Measurements from ENCODE around the gene GRIK1. TPM values are rescaled to one million over a fixed set of nuclear protein-coding genes. Genes with fewer than 3 reads are reported as not detected.

Gene GRIK1
- polyA plus RNA-seq, 1 donor from 2014 or later = 8.7 TPM

DNA sequence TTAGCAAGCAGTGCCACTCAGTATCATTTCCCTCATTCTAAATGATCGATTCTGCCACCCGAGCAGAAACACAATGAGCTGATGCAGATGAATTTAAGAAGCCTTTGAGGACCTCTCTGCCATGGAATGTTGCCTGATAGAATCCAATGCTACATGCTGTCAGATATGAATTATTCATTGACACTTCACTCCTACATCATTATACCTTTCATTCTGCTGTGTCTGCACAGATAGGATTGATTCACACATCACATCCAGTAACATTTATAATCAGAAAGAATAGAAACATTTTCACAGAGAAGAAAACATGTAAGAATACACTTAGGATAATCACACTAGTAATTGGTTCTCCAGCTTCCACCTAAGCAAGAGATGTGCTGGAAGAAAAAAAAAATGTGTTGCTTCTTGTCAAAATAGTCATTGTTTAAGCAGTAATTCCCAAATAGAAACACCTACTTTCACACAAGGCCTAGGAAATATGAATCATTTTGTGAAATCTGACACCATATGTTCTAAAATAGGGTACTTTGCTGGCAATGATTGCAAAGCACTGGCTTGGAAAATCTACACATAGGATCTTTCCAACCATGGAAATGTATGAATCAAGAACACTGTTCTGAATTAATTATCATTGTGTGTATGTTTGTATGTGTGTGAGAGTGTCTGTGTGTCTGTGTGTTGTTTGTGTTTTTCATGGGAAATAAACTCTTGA lies 110.1 kb downstream of the GRIK1 start:
- no peak overlapping the region for H3K4me3 ChIP-seq (ENCODE audit: low read length)
- H3K36me3 ChIP-seq (ENCODE audit: insufficient read depth, low read length) = no peaks in the 10 kb centered on the region
- TF ChIP-seq SMC3 (conservative IDR thresholded peaks at IDR 0.05; ENCODE audit: poor library complexity) (peak; percentile 15), POLR2AphosphoS5 (IDR thresholded peaks at IDR 0.05) (peak; percentile 87), CTCF (IDR thresholded peaks at IDR 0.05; ENCODE audit: poor library complexity, severe bottlenecking) (no peak), EP300 (conservative IDR thresholded peaks at IDR 0.05; ENCODE audit: poor library complexity, severe bottlenecking) (peak; percentile 96)
- H3K9me2 ChIP-seq (ENCODE audit: insufficient read depth, low read length) = no peaks in the 10 kb centered on the region
- H3K27me3 ChIP-seq (ENCODE audit: insufficient read depth, low read depth, low read length) = no peaks in the 10 kb centered on the region
- H2AFZ ChIP-seq (ENCODE audit: low read depth, low read length) = no peak overlapping the region
- H3K4me2 ChIP-seq (ENCODE audit: low read length) = peak overlapping the region; percentile 14
- no peak overlapping the region for H3K9ac ChIP-seq (ENCODE audit: low read length)
- no peaks in the 10 kb centered on the region for H4K20me1 ChIP-seq (ENCODE audit: insufficient read depth)
- H3K79me2 ChIP-seq (replicated peaks; ENCODE audit: insufficient read depth, low read length) = no peaks in the 10 kb centered on the region
- H3K9me3 ChIP-seq (ENCODE audit: low read length) = peaks cover 7% of the 10 kb centered on the region
- H3F3A ChIP-seq (ENCODE audit: insufficient read depth, low read length, poor library complexity, severe bottlenecking) = peaks cover 4% of the 10 kb centered on the region
- H3K27ac ChIP-seq (ENCODE audit: low read length) = peak overlapping the region; percentile 38

GRCh38 chr21:29827647-29828046 lies 112.1 kb downstream of the GRIK1 start:
- H3K4me3 ChIP-seq (ENCODE audit: low read length) = no peak overlapping the region
- no peak overlapping the region for H3K27ac ChIP-seq (ENCODE audit: low read length)
- H2AFZ ChIP-seq (ENCODE audit: low read depth, low read length) = no peak overlapping the region
- no peaks in the 10 kb centered on the region for H4K20me1 ChIP-seq (ENCODE audit: insufficient read depth)
- no peak overlapping the region for H3K9ac ChIP-seq (ENCODE audit: low read length)
- no peaks in the 10 kb centered on the region for H3K36me3 ChIP-seq (ENCODE audit: insufficient read depth, low read length)
- H3K27me3 ChIP-seq (ENCODE audit: insufficient read depth, low read depth, low read length) = no peaks in the 10 kb centered on the region
- H3F3A ChIP-seq (ENCODE audit: insufficient read depth, low read length, poor library complexity, severe bottlenecking) = peaks cover 4% of the 10 kb centered on the region
- no peaks in the 10 kb centered on the region for H3K9me2 ChIP-seq (ENCODE audit: insufficient read depth, low read length)
- H3K9me3 ChIP-seq (ENCODE audit: low read length) = peaks cover 6% of the 10 kb centered on the region
- H3K4me2 ChIP-seq (ENCODE audit: low read length) = no peak overlapping the region
- no peaks in the 10 kb centered on the region for H3K79me2 ChIP-seq (replicated peaks; ENCODE audit: insufficient read depth, low read length)
- TF ChIP-seq EP300 (conservative IDR thresholded peaks at IDR 0.05; ENCODE audit: poor library complexity, severe bottlenecking) (no peak), POLR2AphosphoS5 (IDR thresholded peaks at IDR 0.05) (no peak), EZH2 (IDR thresholded peaks at IDR 0.05; ENCODE audit: borderline replicate concordance, insufficient read depth, low read length, poor library complexity, severe bottlenecking) (no peak), SMC3 (conservative IDR thresholded peaks at IDR 0.05; ENCODE audit: poor library complexity) (no peak), TAF1 (IDR thresholded peaks at IDR 0.05; ENCODE audit: low read depth) (no peak), MXI1 (conservative IDR thresholded peaks at IDR 0.05; ENCODE audit: poor library complexity, severe bottlenecking) (no peak), CTCF (IDR thresholded peaks at IDR 0.05; ENCODE audit: poor library complexity, severe bottlenecking) (no peak), RAD21 (conservative IDR thresholded peaks at IDR 0.05) (no peak)
- TF ChIP-seq, protein P1, sequence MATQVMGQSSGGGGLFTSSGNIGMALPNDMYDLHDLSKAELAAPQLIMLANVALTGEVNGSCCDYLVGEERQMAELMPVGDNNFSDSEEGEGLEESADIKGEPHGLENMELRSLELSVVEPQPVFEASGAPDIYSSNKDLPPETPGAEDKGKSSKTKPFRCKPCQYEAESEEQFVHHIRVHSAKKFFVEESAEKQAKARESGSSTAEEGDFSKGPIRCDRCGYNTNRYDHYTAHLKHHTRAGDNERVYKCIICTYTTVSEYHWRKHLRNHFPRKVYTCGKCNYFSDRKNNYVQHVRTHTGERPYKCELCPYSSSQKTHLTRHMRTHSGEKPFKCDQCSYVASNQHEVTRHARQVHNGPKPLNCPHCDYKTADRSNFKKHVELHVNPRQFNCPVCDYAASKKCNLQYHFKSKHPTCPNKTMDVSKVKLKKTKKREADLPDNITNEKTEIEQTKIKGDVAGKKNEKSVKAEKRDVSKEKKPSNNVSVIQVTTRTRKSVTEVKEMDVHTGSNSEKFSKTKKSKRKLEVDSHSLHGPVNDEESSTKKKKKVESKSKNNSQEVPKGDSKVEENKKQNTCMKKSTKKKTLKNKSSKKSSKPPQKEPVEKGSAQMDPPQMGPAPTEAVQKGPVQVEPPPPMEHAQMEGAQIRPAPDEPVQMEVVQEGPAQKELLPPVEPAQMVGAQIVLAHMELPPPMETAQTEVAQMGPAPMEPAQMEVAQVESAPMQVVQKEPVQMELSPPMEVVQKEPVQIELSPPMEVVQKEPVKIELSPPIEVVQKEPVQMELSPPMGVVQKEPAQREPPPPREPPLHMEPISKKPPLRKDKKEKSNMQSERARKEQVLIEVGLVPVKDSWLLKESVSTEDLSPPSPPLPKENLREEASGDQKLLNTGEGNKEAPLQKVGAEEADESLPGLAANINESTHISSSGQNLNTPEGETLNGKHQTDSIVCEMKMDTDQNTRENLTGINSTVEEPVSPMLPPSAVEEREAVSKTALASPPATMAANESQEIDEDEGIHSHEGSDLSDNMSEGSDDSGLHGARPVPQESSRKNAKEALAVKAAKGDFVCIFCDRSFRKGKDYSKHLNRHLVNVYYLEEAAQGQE (IDR thresholded peaks at IDR 0.05; ENCODE audit: borderline replicate concordance) = no peak
